DMS114 treated with DMSO at 0.1 percent for 48 hours (cell line): ENCODE measurements around the gene PLD1.
A peak's percentile ranks its signal among the peaks of the same experiment; 100 is the strongest.
"Not testable (repeated sequence)": the region's sequence is repeated elsewhere in the genome, so short reads cannot be mapped to it uniquely, and the experiment has no call there.

Experiments
- DNase-seq: peaks from one replicate; lab custom pipeline; 2025; ENCODE audit not compliant: unreplicated experiment; lab: John Stamatoyannopoulos, UW

The PLD1 gene

GRCh38 chr3:171711461-171712170 lies 98.7 kb downstream of the PLD1 start:
- DNase-seq: no peak

DNA sequence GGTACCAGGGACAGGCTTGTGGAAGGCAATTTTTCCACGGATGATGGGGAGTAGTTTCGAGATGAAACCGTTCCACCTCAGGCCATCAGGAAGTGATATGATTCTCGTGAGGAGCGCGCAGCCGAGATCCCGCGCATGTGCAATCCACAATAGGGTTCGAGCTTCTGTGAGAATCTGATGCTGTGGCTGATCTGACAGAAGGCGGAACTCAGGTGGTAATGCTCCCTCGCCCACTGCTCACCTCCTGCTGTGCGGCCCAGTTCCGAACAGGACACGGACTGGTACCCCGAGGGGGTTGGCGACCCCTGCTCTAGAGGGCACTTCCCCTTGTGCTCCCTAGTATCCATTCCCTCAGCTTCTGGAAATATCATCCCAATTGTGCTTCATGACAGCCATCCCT lies 99.9 kb downstream of the PLD1 start:
- no peak for DNase-seq

DNA sequence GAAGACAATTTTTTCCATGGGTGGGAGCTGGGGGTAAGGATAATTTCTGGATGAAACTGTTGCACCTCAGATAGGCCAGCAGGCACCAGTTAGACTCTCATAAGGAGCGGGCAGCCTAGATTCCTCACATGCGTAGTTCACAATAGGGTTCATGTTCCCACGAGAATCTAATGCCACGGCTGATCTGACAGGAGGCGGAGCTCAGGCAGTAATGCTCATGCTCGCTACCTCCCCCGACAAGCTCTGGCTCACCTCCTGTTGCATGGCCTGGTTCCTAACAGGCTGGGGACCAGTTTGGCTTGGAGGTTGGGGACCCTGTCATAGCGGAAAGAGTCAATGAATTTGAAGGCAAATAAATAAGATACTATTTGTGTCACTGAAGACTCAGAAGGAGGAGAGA lies 105.5 kb downstream of the PLD1 start:
- DNase-seq: no peak

- peak; percentile 9 for DNase-seq
Measured at GRCh38 chr3:171704002-171704401, 106.3 kb downstream of the PLD1 start.

- no peak for DNase-seq
Measured at GRCh38 chr3:171703144-171703543, 107.1 kb downstream of the PLD1 start.

DNA sequence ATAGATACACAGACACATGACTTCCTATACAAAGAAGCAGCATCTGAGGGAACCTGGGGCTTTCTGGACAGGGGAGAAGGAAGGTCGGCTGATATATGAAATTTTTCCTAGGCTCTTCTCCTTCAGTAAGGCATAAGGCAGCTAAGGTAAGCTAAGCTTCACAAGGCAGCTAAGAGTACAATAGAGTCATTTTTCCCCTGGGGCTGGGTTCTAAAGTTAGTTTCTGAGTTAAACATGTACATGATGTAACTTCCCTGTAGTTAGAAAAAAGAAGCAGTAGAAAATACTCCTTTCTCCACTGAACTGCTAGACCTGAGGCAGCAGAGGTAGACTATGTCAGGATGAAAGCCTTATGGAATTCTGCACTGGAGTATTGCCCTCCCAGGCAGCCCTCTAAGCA lies 109.6 kb downstream of the PLD1 start:
- DNase-seq: no peak

DNA sequence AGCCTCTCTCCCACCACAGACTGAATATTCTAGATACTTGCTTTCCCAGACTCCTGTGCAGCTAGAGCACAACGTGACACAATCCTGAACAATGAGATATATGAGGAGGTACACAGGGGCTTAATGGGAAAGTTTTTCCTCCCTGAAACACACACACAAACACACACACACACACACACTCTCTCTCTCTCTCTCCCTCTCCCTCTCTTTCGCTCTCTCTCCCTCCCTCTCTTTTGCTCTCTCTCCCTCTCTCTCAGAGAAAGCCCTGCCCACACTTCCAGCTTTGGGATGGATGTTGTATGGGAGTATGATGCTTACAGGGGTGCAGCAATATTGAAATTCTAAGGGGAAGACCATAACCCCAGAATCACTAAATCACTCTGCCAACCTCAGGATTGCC lies 110.1 kb downstream of the PLD1 start:
- no peak for DNase-seq

- no peak for DNase-seq
Measured at GRCh38 chr3:171699601-171700000, 110.7 kb downstream of the PLD1 start.

DNA sequence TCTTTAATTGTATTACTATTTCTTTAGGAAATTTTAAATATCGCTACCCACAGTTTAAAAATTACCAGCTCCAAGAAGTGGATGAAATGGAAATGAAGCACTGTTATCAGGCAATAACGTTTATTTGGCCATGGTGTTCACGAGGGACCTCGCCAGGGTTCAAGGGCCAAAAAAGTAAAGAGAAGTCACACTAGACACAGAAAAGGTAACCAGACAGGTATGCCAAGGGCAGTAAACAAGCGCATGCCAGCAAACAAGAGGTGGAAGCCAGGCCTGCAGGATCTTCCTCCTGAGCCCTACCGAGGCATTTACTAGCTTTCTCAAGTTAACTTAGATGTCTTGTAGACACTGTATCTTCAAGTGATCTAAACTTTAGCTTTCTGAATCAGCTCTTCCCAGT lies 113.5 kb downstream of the PLD1 start:
- no peak for DNase-seq

- DNase-seq: no peak
Measured at GRCh38 chr3:171695426-171695825, 114.9 kb downstream of the PLD1 start.

- DNase-seq: no peak
Measured at GRCh38 chr3:171694888-171695287, 115.4 kb downstream of the PLD1 start.

GRCh38 chr3:171692551-171692950 lies 117.7 kb downstream of the PLD1 start:
- not testable (repeated sequence) for DNase-seq

GRCh38 chr3:171691485-171691884 lies 118.8 kb downstream of the PLD1 start:
- no peak for DNase-seq

DNA sequence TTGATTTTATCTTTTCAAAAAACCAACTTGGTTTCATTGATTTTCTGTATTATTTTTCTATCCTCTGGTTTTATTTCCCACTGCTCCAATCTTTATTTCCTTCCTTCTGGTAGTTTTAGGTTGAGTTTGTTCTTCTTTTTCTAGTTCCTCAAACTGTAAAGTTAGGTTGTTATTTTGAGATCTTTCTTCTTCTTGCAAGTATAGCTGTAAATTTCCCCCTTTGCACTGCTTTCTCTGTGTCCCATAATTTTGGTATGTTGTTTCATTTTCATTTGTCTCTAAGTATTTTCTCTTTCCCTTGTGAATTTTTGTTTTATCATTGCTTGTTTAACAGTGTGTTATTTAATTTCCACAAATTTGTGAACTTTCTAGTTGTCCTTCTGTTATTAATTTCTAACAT lies 120.0 kb downstream of the PLD1 start:
- no peak for DNase-seq

DNA sequence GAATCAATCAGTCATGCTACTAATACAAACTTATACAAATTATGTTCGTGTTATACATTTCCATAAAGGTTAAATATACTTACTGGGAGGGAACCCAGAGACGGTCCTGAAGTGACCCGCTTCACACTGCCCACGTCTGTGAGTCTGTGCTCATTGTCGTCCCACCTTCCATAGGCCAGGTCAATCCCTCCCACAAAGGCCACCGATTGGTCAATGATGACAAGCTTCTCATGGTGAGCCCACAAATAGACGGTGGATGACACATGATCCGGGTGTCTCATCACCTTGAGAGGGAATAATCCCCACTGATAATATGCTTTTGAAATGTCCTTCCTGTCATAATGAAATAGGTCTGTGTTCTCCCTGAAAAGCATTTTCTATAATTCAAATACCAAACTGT lies 121.7 kb downstream of the PLD1 start:
- DNase-seq: no peak

- no peak for DNase-seq
Measured at GRCh38 chr3:171688002-171688401, 122.3 kb downstream of the PLD1 start.

GRCh38 chr3:171687581-171687980 lies 122.7 kb downstream of the PLD1 start:
- no peak for DNase-seq

- no peak for DNase-seq
Measured at GRCh38 chr3:171687064-171687463, 123.2 kb downstream of the PLD1 start.

DNA sequence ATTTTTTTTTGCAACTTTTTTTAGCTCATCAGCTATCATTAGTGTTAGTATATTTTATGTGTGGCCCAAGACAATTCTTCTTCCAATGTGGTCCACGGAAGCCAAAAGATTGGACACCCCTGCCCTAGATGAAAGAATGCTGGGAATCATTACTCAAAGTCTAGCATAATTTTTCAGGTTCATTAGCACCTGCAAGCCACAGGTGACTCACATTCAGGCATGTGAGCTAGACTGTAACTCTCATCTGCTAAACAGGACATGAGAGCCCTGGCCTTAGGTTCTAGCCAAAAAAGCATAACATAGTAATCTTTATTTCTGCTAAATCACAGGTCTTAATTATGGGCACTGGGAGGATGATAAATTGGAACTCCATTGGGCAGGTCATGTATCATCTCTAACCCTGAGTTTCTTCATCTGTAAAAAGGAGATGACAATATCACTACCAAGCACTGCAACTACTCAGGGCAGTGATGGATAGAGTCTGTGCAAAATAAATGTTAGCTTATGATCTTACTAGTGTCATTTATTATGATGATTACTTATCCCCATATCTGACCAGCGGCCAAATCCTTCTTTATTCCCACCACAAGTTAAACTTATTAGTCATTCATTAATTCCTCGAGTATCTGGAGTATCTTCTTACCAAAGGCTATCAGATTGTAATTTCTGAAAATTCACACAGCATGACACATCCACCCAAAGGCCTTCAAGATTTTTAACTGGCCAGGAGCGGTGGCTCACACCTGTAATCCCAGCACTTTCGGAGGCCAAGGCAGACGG lies 125.0 kb downstream of the PLD1 start:
- no peak for DNase-seq

DNA sequence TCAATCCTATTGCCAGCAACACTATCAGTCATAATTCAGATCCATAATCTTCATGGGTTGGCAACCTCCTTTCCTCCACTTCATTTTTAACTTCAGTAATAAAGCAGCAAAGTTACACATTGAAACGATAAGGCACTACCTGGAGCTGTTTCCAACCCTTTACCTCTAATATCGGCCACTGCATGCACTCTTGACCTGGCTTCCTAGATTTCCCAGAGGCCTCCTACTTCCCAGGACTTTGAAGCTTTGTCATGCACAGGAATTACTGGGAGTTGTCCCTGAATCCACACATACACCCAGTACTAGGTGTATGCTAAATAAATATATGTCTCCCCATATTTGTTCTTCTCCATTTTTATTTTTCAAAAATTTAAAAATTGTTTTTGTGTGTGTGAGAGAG lies 126.1 kb downstream of the PLD1 start:
- no peak for DNase-seq

- no peak for DNase-seq
Measured at GRCh38 chr3:171682743-171683142, 127.5 kb downstream of the PLD1 start.

DNA sequence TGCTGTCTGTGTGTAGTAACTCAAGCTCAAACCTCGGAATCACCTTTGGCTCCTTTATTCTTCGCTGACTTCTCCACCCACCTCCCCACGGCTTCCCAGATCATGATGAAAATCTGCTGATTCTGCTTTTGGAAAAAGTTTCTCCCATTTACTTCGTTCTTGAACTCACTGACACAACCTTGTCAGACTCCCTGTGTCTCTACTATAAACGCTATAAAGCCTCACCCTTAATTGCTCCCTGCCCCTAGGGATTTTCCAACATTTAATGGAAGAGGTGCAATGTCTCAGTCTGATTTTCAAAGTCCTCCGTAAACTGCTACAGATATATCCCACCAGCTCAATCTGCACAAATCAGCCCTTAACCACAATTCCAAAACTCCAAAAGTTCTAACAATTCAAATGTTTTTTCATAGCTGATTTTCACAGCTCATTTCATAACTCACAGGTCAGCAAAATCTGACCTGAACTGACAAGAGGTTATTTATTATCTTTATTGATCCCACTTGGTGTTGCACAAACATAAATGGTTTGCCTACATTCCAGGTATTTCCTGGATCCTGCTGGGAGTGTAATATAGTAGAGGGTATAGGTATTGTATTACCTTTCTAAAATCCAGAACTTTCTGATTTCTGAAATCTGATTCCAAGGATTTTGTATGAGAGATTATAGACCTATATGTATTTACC lies 129.4 kb downstream of the PLD1 start:
- DNase-seq: no peak
